Adrenal gland (tissue), 12 donors: ENCODE results near the gene BEND7. TPM values are rescaled to one million over a fixed set of nuclear protein-coding genes. Genes with fewer than 3 reads are reported as not detected.

ENCODE experiments used
- DNase-seq, 7 donors: peaks; one replicate each; pipeline ENCODE4 v3.0.0-alpha.2; 2019 to 2020
- H3K27ac ChIP-seq, 5 donors: fragments of 200-600 bp; sonication (generic) in 4 of 5; 1 replicate in 3 of 5; 2 replicates in 2 of 5; pipeline versions ENCODE4 v1.5.1 to v1.8.0; 2016 to 2020; ENCODE audit warnings: mild to moderate bottlenecking in 1 of 5
- H3K27me3 ChIP-seq: fragments of 200-600 bp; 2 replicates; pipeline ENCODE4 v1.8.0; 2021
- H3K36me3 ChIP-seq, 2 donors: fragments of 200-600 bp; replicated peaks in 1 of 2; 1 replicate in 1 of 2; 2 replicates in 1 of 2; pipeline versions ENCODE4 v1.5.1 to v1.8.0; 2018 to 2022
- H3K4me1 ChIP-seq, 2 donors: fragments of 200-600 bp; replicated peaks in 1 of 2; 1 replicate in 1 of 2; 2 replicates in 1 of 2; pipeline versions ENCODE4 v1.5.1 to v1.8.0; 2018 to 2021
- H3K4me3 ChIP-seq, 4 donors: fragments of 200-600 bp; sonication (generic) in 3 of 4; one replicate each; pipeline ENCODE4 v1.5.1; 2016 to 2018
- H3K9me3 ChIP-seq, 3 donors: fragments of 200-600 bp; sonication (generic) in 1 of 3; replicated peaks in 1 of 3; 1 replicate in 2 of 3; 2 replicates in 1 of 3; pipeline versions ENCODE4 v1.5.1 to v1.8.0; 2016 to 2021
- POLR2A ChIP-seq, 2 donors: fragments of 450-650 bp; IDR thresholded peaks; one replicate each; pipeline ENCODE4 v1.6.1; 2017; ENCODE audit warnings: antibody characterized with exemption in 2 of 2, mild to moderate bottlenecking in 2 of 2, moderate library complexity in 1 of 2
- WGBS, 4 donors: extraction: QIAGEN DNeasy Blood & Tissue Kit in 2 of 4; methylation state at CpG; one replicate each; pipeline versions ENCODE4 v1.1.5 to v1.1.7; 2013 to 2017; 5-methylcytosine and 5-hydroxymethylcytosine counted together
- intact Hi-C, 2 donors: fragments of 100-400 bp; cut with DNase I; formaldehyde crosslinking; loops; one replicate each; pipeline versions ENCODE4 v1.14.1 to v1.15.0; 2022 to 2023
- polyA plus RNA-seq, 3 donors: library from polyadenylated mRNA; stranded (reverse); fragments of 200-250 nt in 2 of 3; fragments of 350-450 nt in 1 of 3; fragmentation: Illumina TruSeq in 1 of 3; extraction: RNeasy Lipid Tissue Mini Kit (QIAGEN cat#74804) in 1 of 3; gene quantifications; one replicate each; pipeline ENCODE4 v1.2.3, GENCODE V29; 2013 to 2014
- total RNA-seq, 9 donors: library from RNA; depleted of rRNA in 4 of 9; stranded (reverse); fragments of >200 nt in 4 of 9; fragments of 120-200 nt in 1 of 9; fragmentation: NEBNext Ultra II Directional in 1 of 9; extraction: Animal tissue kit (Norgen Biotek cat#: 25700) in 1 of 9; gene quantifications; one replicate each; pipeline versions ENCODE4 v1.1.0 to v1.2.4, GENCODE V29; 2013 to 2023
- TF ChIP-seq, protein P1 (sequence below), 6 experiments: fragments of 450-650 bp in 4 of 6; fragments of 200-600 bp in 2 of 6; sonication (generic) in 1 of 6; IDR thresholded peaks; 1 replicate in 5 of 6; 2 replicates in 1 of 6; pipeline versions ENCODE4 v1.5.1 to v1.8.0; 2016 to 2021; ENCODE audit warnings: antibody characterized with exemption in 6 of 6, mild to moderate bottlenecking in 2 of 6, moderate library complexity in 1 of 6
- donor health status: healthy with polysubstance abuse.
- donor health status: Bipolar disorder and iron deficiency.
- donor health status: DM: yes; HTN: yes; CAD: no.
- donor health status: DM: no; HTN: no; CAD: no.
- donor health status: DM: no; HTN: no; CAD: no.
- donor health status: DM: yes; HTN: yes; CAD: no.

Gene BEND7
- total and polyA plus RNA-seq, 12 donors, result 5.3 to 21.5 (median 13.7) TPM

DNA sequence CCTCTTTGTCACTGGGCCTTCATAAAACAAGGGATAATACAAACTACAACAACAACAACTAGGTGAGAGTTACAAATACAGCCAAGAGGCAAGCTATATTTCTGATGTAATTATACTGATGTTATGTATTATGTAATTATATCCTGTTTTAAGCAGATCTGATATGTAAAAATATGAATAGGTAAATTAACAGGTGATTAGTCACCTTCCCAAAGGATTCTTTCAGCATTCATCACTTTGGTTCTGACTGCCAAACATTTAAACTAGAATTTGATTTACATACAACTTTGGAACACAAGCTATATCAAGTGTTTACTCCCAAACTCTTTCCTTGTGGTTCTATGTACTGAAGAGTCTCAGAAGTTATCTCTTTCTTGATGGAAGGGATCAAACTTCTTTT lies 53.7 kb downstream of the BEND7 start:
- Histone ChIP-seq H3K27me3 (no peaks in the 10 kb centered on the region), H3K4me1 (no peaks in the 10 kb centered on the region), H3K27ac (no peak overlapping the region), H3K36me3 (no peaks in the 10 kb centered on the region), H3K9me3 (no peaks in the 10 kb centered on the region), H3K4me3 (no peak overlapping the region)
- no peak for TF ChIP-seq POLR2A (IDR thresholded peaks at IDR 0.05)
- TF ChIP-seq, protein P1, sequence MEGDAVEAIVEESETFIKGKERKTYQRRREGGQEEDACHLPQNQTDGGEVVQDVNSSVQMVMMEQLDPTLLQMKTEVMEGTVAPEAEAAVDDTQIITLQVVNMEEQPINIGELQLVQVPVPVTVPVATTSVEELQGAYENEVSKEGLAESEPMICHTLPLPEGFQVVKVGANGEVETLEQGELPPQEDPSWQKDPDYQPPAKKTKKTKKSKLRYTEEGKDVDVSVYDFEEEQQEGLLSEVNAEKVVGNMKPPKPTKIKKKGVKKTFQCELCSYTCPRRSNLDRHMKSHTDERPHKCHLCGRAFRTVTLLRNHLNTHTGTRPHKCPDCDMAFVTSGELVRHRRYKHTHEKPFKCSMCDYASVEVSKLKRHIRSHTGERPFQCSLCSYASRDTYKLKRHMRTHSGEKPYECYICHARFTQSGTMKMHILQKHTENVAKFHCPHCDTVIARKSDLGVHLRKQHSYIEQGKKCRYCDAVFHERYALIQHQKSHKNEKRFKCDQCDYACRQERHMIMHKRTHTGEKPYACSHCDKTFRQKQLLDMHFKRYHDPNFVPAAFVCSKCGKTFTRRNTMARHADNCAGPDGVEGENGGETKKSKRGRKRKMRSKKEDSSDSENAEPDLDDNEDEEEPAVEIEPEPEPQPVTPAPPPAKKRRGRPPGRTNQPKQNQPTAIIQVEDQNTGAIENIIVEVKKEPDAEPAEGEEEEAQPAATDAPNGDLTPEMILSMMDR (IDR thresholded peaks at IDR 0.05), result no peak
- intact Hi-C loops, result no loop called here
- no peak for DNase-seq

DNA sequence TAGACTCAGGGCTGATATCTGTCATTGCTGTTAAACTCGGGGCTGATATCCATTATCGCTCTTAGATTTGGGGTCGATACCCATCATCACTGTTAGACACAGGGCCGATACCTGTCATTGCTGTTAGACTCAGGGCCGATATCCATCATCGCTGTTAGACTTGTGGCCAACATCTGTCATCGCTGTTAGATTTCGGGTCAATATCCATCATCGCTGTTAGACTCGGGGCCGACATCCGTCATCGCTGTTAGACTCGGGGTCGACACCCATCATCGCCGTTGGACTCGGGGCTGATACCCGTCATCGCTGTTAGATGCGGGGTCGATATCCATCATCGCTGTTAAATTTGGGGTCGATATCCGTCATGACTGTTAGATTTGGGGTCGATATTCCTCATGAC lies 54.8 kb downstream of the BEND7 start:
- 94 to 97% (median 96%) methylated on average over 26 of the region's 26 CpGs for WGBS, 4 donors

DNA sequence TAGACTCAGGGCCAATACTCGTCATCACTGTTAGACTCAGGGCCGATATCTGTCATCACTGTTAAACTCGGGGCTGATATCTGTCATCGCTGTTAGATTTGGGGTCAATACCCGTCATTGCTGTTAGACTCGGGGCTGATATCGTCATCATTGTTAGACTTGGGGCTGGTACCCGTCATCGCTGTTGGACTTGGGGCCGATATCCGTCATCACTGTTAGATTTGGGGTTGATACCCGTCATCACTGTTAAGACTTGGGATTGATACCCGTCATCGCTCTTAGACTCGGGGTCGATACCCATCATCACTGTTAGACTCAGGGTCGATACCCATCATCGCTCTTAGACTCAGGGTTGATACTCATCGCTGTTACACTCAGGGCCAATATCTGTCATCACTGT lies 56.5 kb downstream of the BEND7 start:
- intact Hi-C loops, result no loop called here
- no peaks in the 10 kb centered on the region for H3K4me1 ChIP-seq
- H3K27ac ChIP-seq, result no peak overlapping the region
- H3K4me3 ChIP-seq, result no peak overlapping the region
- no peak for DNase-seq
- 93 to 97% (median 96%) methylated on average over 19 of the region's 19 CpGs for WGBS, 4 donors
- no peaks in the 10 kb centered on the region for H3K36me3 ChIP-seq
- no peaks in the 10 kb centered on the region for H3K9me3 ChIP-seq
- no peaks in the 10 kb centered on the region for H3K27me3 ChIP-seq
- TF ChIP-seq, protein P1 (IDR thresholded peaks at IDR 0.05), result no peak
- TF ChIP-seq POLR2A (IDR thresholded peaks at IDR 0.05), result no peak

More for the DNA sequence above, 54.8 kb downstream of the BEND7 start:
- DNase-seq, result no peak
- intact Hi-C loops, result no loop called here
- no peak for TF ChIP-seq POLR2A (IDR thresholded peaks at IDR 0.05)
- TF ChIP-seq, protein P1 (IDR thresholded peaks at IDR 0.05), result no peak
- no peaks in the 10 kb centered on the region for H3K36me3 ChIP-seq
- no peak overlapping the region for H3K27ac ChIP-seq
- H3K27me3 ChIP-seq, result no peaks in the 10 kb centered on the region
- H3K4me3 ChIP-seq, result no peak overlapping the region
- H3K9me3 ChIP-seq, result no peaks in the 10 kb centered on the region
- H3K4me1 ChIP-seq, result no peaks in the 10 kb centered on the region

DNA sequence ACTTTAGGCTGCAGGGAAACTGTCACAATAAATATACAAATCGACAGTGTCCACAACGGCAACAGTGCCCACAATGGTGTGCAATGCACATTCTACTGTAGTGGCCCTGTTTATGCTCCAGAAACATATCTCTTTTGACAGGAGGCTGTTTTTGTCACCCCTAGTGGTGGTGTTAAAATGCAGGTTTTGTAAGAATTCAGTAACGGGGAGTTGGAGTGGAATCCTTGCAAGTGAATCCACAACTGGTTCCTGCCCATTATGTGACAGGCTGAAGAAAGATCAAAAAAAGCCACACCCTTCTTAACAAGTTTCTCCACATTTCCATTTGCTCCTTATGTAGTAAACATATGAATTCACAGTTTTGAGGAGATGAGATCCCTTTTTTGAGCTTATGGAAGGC lies 58.5 kb downstream of the BEND7 start:
- 87 to 92% (median 91%) methylated on average over 3 of the region's 3 CpGs for WGBS, 4 donors
- H3K27ac ChIP-seq, result no peak overlapping the region
- H3K36me3 ChIP-seq, result no peaks in the 10 kb centered on the region
- DNase-seq, result no peak
- no peaks in the 10 kb centered on the region for H3K27me3 ChIP-seq
- no peak overlapping the region for H3K4me3 ChIP-seq
- H3K4me1 ChIP-seq, result no peaks in the 10 kb centered on the region
- no peaks in the 10 kb centered on the region for H3K9me3 ChIP-seq
- intact Hi-C loops, result no loop called here
- TF ChIP-seq, protein P1 (IDR thresholded peaks at IDR 0.05), result no peak
- TF ChIP-seq POLR2A (IDR thresholded peaks at IDR 0.05), result no peak
